GM21576 (cell line): ENCODE data around the gene TYR.
"Not testable (repeated sequence)": the region's sequence is repeated elsewhere in the genome, so short reads cannot be mapped to it uniquely, and the experiment has no call there.

Experiments
- ATAC-seq: cut with Tn5 transposase; IDR thresholded peaks from one replicate; pipeline ENCODE4 v1.9.1; 2021; ENCODE audit warnings: mild to moderate bottlenecking, moderate library complexity; ENCODE audit not compliant: unreplicated experiment

The TYR gene

GRCh38 chr11:89267660-89268302 is 90.1 kb downstream of the TYR start:
- no peak for ATAC-seq

- ATAC-seq, result not testable (repeated sequence)
These were observed 94.9 kb downstream of the TYR start for GRCh38 chr11:89272540-89273088.

DNA sequence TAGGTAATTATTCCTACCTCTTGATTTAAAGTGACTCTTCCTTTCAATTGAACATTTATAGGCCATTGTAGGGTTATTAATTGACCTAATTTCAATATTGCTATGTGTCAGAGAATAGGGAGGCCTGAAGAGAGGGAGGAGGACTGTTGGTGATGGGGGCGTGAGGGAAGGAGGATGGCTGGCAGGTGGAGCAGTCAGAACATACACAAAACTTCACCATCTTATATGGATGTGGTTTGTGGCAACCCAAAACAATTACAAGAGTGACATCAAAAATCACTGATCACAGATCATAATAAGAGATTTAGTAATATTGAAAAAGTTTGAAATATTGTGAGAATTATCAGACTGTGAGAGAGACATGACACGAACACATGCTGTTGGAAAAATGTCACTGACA is 95.5 kb downstream of the TYR start:
- not testable (repeated sequence) for ATAC-seq

DNA sequence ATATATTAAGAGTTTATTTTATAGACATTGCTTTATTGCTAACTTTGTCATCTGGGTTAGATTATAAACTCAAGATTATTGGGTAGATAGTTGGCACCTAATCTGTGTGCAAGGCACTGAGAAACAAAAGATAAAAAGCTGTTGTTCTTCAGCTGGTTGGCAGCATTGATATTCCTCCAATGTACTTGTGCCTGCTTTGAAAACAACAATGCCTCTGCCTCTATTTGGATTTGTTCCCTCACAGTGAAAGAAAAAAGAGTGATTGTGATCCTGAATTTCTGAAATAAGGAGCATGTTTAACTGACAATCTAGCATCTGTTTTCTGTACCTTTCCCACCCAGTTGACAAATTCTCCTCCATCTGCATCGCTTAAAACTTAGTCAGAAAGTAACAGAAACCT is 98.3 kb downstream of the TYR start:
- no peak for ATAC-seq

DNA sequence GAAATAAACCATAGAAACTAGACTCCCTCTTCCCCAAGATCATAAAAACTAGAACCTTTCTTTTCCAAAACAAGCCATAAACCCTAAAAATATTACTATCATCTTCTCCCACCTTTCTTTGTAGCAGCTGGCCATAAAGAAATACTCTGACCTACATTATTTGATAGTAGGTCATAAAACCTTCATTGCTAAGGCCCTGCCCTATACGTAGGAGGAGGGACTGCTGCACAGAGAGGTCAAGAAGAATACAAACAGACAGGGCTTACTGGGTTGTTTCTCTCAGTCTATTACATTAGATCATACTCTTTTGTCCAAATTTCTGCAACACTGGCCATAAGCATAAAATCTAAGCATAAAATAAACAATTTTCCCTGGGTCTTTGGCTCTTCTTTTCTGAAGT is 101.5 kb downstream of the TYR start:
- no peak for ATAC-seq

DNA sequence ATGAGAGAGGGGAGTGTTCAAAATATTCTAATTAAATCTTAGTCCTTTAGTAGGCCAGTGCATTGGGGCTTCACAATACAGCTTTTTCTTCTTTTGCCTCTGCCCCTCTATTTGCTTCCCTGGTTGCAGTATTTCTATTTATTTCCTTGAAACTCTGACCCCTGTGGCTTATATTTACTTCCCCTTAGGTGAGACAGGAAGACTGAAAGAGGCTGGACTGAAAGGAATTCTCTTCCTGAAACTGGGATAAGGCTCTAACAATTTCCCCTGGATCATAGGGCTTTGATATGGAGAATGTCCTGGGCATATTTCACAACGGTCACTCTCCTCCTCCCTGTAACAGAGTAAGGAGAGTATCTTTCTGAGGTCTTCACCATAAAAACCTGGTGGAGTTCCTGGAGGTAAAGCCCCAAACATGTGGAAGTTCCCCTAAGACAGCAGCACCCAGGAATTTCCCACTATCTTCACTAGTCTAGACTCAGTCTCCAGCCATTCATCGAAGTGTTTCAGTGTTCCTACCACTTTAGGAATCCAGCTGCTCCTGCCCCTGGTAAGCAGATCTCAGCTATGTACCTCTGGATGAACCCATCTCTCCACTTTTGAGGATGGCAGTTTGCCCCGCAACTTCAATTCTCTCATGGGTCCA is 103.5 kb downstream of the TYR start:
- not testable (repeated sequence) for ATAC-seq

DNA sequence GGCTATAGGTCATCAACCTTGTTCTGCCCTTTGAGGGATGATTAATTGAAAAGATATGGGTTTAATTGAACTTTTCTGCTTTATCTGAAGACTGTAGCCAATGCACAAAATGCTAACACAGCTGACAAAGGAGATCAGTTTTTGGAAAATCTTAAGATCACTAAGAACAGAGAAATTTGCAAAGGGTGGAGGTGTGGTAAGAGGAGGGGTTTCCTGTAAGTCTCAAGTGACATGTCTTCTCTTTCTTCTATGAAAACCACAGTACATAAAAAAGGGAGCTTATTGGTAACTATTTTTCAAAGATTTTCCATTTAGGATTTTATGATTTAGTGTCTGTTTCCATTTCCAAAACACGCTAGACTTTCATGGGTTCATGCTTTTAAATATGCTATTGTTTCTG is 108.9 kb downstream of the TYR start:
- ATAC-seq, result not testable (repeated sequence)

DNA sequence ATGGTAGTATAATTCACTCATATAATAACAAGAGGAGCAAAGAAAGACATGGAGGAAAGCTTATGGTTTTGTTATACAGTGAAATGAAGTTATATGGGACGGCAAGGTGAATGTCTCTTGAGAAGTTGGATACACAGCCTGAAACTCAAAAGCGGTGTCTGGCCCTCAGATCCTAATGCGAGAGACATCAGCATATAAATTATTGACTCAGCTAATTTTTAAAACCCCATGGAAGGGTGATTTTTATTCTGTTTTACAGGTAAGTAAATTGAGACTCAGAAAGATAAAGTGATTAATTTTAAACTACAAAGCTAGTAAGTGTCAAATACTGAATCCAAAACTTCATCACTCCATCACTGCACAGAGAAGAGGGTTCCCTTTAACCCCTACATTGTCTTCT is 110.3 kb downstream of the TYR start:
- not testable (repeated sequence) for ATAC-seq

DNA sequence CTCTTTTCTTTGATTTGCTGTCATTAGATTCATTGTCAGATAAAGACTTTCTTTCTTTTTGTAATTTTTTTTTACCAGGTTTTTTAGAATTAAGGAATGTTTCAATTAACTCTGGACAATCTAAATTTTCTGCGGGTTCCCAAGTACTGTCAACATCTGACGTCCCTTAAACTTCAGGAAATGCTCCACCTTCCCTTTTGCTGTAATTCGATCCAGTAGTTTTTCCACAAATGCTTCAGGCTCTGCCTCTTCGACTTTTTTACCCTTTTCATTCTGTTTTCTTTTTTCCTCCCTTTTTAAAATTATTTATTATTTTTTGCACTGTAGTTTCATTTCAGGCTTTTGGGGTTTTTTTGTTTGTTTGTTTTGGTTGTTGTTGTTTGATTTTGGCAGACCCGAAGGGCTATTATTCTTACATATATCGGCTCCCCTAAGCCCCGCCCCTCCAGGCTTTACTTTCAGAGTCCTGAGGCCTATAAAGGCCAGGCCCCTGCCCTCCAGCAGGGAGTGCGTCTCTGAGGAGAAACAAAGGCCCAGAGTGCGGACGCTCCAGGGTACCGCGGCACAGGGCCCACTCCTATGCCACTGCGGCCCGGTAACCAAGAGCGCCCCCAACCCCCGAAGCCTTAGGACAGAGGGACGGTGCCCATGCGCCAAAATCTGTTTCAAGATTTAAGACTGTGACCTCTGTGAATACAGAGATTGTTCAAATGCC is 116.4 kb downstream of the TYR start:
- no peak for ATAC-seq

- ATAC-seq, result not testable (repeated sequence)
These were observed 117.3 kb downstream of the TYR start for GRCh38 chr11:89295023-89295422.

GRCh38 chr11:89303029-89303428 is 125.4 kb downstream of the TYR start:
- not testable (repeated sequence) for ATAC-seq

- not testable (repeated sequence) for ATAC-seq
These were observed 130.6 kb downstream of the TYR start for GRCh38 chr11:89308272-89308671.

- ATAC-seq, result not testable (repeated sequence)
These were observed 131.8 kb downstream of the TYR start for GRCh38 chr11:89309321-89309985.

DNA sequence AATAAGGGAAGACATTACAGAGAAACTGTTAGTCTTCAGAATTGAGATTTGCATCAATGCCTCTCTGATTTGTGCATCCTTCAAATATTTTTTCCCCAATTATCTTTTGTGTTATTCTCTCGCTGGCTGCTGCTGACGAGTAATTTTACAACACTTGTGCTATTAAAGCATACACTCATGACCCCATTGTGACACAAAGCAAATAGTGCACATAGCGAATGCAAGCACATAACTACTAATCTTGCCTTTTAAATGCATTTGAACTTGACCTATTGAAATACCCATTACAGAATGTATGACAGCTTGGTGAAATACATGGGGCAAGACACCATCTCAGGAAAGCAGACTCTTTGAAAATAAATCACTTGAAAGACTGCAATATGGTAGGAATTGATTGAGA is 132.9 kb downstream of the TYR start:
- ATAC-seq, result not testable (repeated sequence)

- no peak for ATAC-seq
These were observed 143.7 kb downstream of the TYR start for GRCh38 chr11:89321401-89321800.

- ATAC-seq, result no peak
These were observed 150.2 kb downstream of the TYR start for GRCh38 chr11:89327885-89328284.

GRCh38 chr11:89331940-89332339 is 154.3 kb downstream of the TYR start:
- not testable (repeated sequence) for ATAC-seq

GRCh38 chr11:89333704-89334103 is 156.0 kb downstream of the TYR start:
- not testable (repeated sequence) for ATAC-seq

- not testable (repeated sequence) for ATAC-seq
These were observed 159.5 kb downstream of the TYR start for GRCh38 chr11:89337100-89337650.

GRCh38 chr11:89338073-89338472 is 160.4 kb downstream of the TYR start:
- not testable (repeated sequence) for ATAC-seq

- not testable (repeated sequence) for ATAC-seq
These were observed 162.8 kb downstream of the TYR start for GRCh38 chr11:89340450-89340849.
